Keratinocyte (primary cell): ENCODE data around the gene RNASEH1. TPM values are rescaled to one million over a fixed set of nuclear protein-coding genes. Genes with fewer than 3 reads are reported as not detected.

ENCODE experiments used
- DNase-seq: peaks from one replicate; pipeline ENCODE4 v3.0.0-alpha.2; 2011; ENCODE audit warnings: low read depth, missing footprints, low spot score
- FAIRE-seq: peaks from 2 replicates; lab custom pipeline; 2011; peaks lifted over from hg19 to GRCh38; lab: Jason Lieb, UNC
- H2AFZ ChIP-seq: 2 replicates; pipeline ENCODE4 v1.6.0; 2012; ENCODE audit warnings: low read length, control low read depth, inconsistent platforms; ENCODE audit not compliant: control insufficient read depth
- H3K27ac ChIP-seq: 2 replicates; pipeline ENCODE4 v1.5.1; 2011; ENCODE audit warnings: low read length; ENCODE audit not compliant: control insufficient read depth, insufficient read depth
- H3K27me3 ChIP-seq: 3 replicates; pipeline ENCODE4 v1.6.0; 2011; ENCODE audit warnings: low read length; ENCODE audit not compliant: control insufficient read depth, insufficient read depth; ENCODE audit errors: extremely low read depth
- H3K36me3 ChIP-seq, 2 experiments: 2 replicates in 1 of 2; 3 replicates in 1 of 2; pipeline ENCODE4 v1.5.1; 2011; ENCODE audit warnings: low read length in 2 of 2, mild to moderate bottlenecking in 1 of 2; ENCODE audit not compliant: control insufficient read depth in 2 of 2, insufficient read depth in 2 of 2; ENCODE audit errors: extremely low read depth in 1 of 2
- H3K4me1 ChIP-seq: 3 replicates; pipeline ENCODE4 v1.5.1; 2011; ENCODE audit warnings: low read length; ENCODE audit not compliant: control insufficient read depth, insufficient read depth; ENCODE audit errors: extremely low read depth
- H3K4me2 ChIP-seq: 3 replicates; pipeline ENCODE4 v1.6.0; 2011; ENCODE audit warnings: low read depth, low read length; ENCODE audit not compliant: control insufficient read depth, insufficient read depth; ENCODE audit errors: extremely low read depth
- H3K4me3 ChIP-seq, 3 experiments: fragments of 200-600 bp in 1 of 3; sonication (generic) in 1 of 3; 2 replicates in 2 of 3; 3 replicates in 1 of 3; pipeline ENCODE4 v1.5.1; 2011 to 2016; ENCODE audit warnings: low read length in 3 of 3, mild to moderate bottlenecking in 3 of 3, control low read depth in 2 of 3, inconsistent platforms in 1 of 3, low read depth in 1 of 3, mixed read lengths in 1 of 3, mixed run types in 1 of 3, moderate library complexity in 1 of 3; ENCODE audit not compliant: control insufficient read depth in 2 of 3, insufficient read depth in 2 of 3; ENCODE audit errors: extremely low read depth in 1 of 3
- H3K79me2 ChIP-seq: 2 replicates; pipeline ENCODE4 v1.6.0; 2012; ENCODE audit warnings: low read length; ENCODE audit not compliant: control insufficient read depth, insufficient read depth
- H3K9ac ChIP-seq: 3 replicates; pipeline ENCODE4 v1.6.0; 2011; ENCODE audit warnings: low read length; ENCODE audit not compliant: control insufficient read depth, insufficient read depth; ENCODE audit errors: extremely low read depth
- H3K9me1 ChIP-seq: 3 replicates; pipeline ENCODE4 v1.6.0; 2011; ENCODE audit warnings: low read length; ENCODE audit not compliant: control insufficient read depth, insufficient read depth; ENCODE audit errors: extremely low read depth
- H3K9me3 ChIP-seq: 2 replicates; pipeline ENCODE4 v1.5.1; 2012; ENCODE audit warnings: low read depth, low read length; ENCODE audit not compliant: control insufficient read depth
- H4K20me1 ChIP-seq: 3 replicates; pipeline ENCODE4 v1.6.0; 2011; ENCODE audit warnings: low read length; ENCODE audit not compliant: control insufficient read depth, insufficient read depth; ENCODE audit errors: extremely low read depth
- EZH2 ChIP-seq: IDR thresholded peaks from one replicate; pipeline ENCODE4 v1.6.1; 2012; ENCODE audit warnings: inconsistent platforms, mild to moderate bottlenecking, low read length, moderate library complexity
- dilution Hi-C: fragments of 300-500 bp; cut with MboI; formaldehyde crosslinking; loops from one replicate; pipeline ENCODE4 v1.7.0; 2020; ENCODE audit warnings: low sequenced_read_pairs; ENCODE audit not compliant: extremely low pct_ligation_motif_present
- polyA plus RNA-seq, 5 experiments: library from polyadenylated mRNA; depleted of rRNA in 3 of 5; stranded (reverse) in 3 of 5; stranded (forward) in 1 of 5; unstranded in 1 of 5; fragments of >200 nt; gene quantifications; 1 replicate in 1 of 5; 2 replicates in 3 of 5; 3 replicates in 1 of 5; pipeline versions ENCODE4 v1.2.1 to v1.2.3, GENCODE V29; 2011 to 2012; ENCODE audit warnings: missing spikeins in 2 of 5, low read depth in 1 of 5, low replicate concordance in 1 of 5
- TF ChIP-seq, protein P1 (sequence below), 3 experiments: IDR thresholded peaks in 1 of 3; conservative IDR thresholded peaks in 1 of 3; optimal IDR thresholded peaks in 1 of 3; 2 replicates in 2 of 3; 3 replicates in 1 of 3; pipeline versions ENCODE3 to v1.5.1; 2011; ENCODE audit warnings: low read length in 3 of 3, mild to moderate bottlenecking in 3 of 3, moderate library complexity in 2 of 3, control low read depth in 1 of 3, inconsistent platforms in 1 of 3; ENCODE audit not compliant: insufficient read depth in 2 of 3; ENCODE audit errors: extremely low read depth in 1 of 3

The RNASEH1 gene
- polyA plus RNA-seq, 1 donor (not counting 4 experiments of a cell fraction or from before 2014, with no cell fraction given) = 15.3 TPM

DNA sequence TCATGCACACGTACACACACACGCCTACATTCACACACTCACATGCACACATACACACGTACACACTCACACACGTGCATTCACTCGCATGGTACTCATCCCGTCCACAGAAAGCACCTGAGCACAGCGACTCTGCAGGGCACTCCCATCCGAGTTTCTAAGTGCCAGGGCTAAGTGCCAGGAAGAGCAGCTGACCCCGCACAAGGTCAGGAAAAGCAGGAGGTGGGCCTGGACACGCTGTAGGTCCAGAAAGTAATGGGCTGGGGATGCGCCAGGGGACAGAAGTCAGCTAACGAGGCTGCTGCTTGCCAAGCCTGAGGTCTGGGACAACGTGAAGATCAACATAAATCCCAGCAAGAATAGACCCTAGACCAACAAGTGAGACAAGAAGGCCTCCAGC is 54.6 kb downstream of the RNASEH1 start:
- Histone ChIP-seq H3K4me2 (no peak overlapping the region), H2AFZ (no peak overlapping the region), H3K36me3 (peaks cover 8 to 24% of the 10 kb centered on the region in 2 experiments), H3K27ac (no peak overlapping the region), H3K9ac (no peak overlapping the region), H3K27me3 (no peaks in the 10 kb centered on the region), H3K4me3 (no peak overlapping the region), H3K79me2 (peaks cover 8% of the 10 kb centered on the region), H3K4me1 (no peaks in the 10 kb centered on the region), H3K9me3 (no peaks in the 10 kb centered on the region), H3K9me1 (no peaks in the 10 kb centered on the region), H4K20me1 (no peaks in the 10 kb centered on the region)
- no peak for DNase-seq
- FAIRE-seq = no peak
- no peak for TF ChIP-seq EZH2
- TF ChIP-seq, protein P1, sequence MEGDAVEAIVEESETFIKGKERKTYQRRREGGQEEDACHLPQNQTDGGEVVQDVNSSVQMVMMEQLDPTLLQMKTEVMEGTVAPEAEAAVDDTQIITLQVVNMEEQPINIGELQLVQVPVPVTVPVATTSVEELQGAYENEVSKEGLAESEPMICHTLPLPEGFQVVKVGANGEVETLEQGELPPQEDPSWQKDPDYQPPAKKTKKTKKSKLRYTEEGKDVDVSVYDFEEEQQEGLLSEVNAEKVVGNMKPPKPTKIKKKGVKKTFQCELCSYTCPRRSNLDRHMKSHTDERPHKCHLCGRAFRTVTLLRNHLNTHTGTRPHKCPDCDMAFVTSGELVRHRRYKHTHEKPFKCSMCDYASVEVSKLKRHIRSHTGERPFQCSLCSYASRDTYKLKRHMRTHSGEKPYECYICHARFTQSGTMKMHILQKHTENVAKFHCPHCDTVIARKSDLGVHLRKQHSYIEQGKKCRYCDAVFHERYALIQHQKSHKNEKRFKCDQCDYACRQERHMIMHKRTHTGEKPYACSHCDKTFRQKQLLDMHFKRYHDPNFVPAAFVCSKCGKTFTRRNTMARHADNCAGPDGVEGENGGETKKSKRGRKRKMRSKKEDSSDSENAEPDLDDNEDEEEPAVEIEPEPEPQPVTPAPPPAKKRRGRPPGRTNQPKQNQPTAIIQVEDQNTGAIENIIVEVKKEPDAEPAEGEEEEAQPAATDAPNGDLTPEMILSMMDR (optimal IDR thresholded peaks at IDR 0.05 in 1 of 3, IDR thresholded peaks at IDR 0.05 in 1 of 3, conservative IDR thresholded peaks at IDR 0.05 in 1 of 3; ENCODE audit: extremely low read depth in 1 of 3, insufficient read depth in 2 of 3, low read length in 3 of 3) = no peak
- dilution Hi-C loops = no loop called here

DNA sequence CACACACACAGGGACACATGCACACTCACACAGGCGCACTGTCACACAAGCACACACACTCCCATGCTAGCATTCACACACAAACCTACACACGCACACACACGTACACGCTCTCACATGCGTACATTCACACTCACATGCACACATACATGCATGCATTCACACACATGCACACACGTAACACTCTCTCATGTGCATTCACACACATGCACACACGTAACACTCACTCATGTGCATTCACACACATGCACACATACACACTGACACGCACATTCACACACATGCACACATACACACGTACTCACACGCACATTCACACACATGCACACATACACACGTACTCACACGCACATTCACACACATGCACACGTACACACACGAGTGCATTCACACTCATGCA is 55.1 kb downstream of the RNASEH1 start:
- Histone ChIP-seq H3K4me3 (no peak overlapping the region), H2AFZ (no peak overlapping the region), H3K4me1 (no peaks in the 10 kb centered on the region), H3K36me3 (peaks cover 10 to 26% of the 10 kb centered on the region in 2 experiments), H3K9me1 (no peaks in the 10 kb centered on the region), H3K4me2 (no peak overlapping the region), H4K20me1 (no peaks in the 10 kb centered on the region), H3K9ac (no peak overlapping the region), H3K79me2 (peaks cover 8% of the 10 kb centered on the region), H3K9me3 (no peaks in the 10 kb centered on the region), H3K27ac (no peak overlapping the region), H3K27me3 (no peaks in the 10 kb centered on the region)
- FAIRE-seq = no peak
- TF ChIP-seq EZH2 = no peak
- TF ChIP-seq, protein P1 (optimal IDR thresholded peaks at IDR 0.05 in 1 of 3, IDR thresholded peaks at IDR 0.05 in 1 of 3, conservative IDR thresholded peaks at IDR 0.05 in 1 of 3; ENCODE audit: extremely low read depth in 1 of 3, insufficient read depth in 2 of 3, low read length in 3 of 3) = no peak
- no peak for DNase-seq
- dilution Hi-C loops = no loop called here
